Measurements from ENCODE around the gene THBS3. TPM values are rescaled to one million over a fixed set of nuclear protein-coding genes. Genes with fewer than 3 reads are reported as not detected.

The THBS3 gene
- polyA plus RNA-seq, 3 donors, result 35.1 to 51.0 (median 35.4) TPM

- no peak for DNase-seq (ENCODE audit: extremely low read depth in 1 of 11, low read depth in 9 of 11, low spot score in 4 of 11)
Observed at GRCh38 chr1:155181371-155182051, 26.2 kb downstream of the THBS3 start.

- DNase-seq (ENCODE audit: extremely low read depth in 1 of 11, low read depth in 9 of 11, low spot score in 4 of 11), result no peak
Observed at GRCh38 chr1:155179112-155180031, 28.3 kb downstream of the THBS3 start.

GRCh38 chr1:155178441-155179111 lies 29.1 kb downstream of the THBS3 start:
- no peak for DNase-seq (ENCODE audit: extremely low read depth in 1 of 11, low read depth in 9 of 11, low spot score in 4 of 11)

GRCh38 chr1:155177918-155178281 lies 29.8 kb downstream of the THBS3 start:
- DNase-seq (ENCODE audit: extremely low read depth in 1 of 11, low read depth in 9 of 11, low spot score in 4 of 11), result no peak

GRCh38 chr1:155177192-155177917 lies 30.3 kb downstream of the THBS3 start:
- no peak for DNase-seq (ENCODE audit: extremely low read depth in 1 of 11, low read depth in 9 of 11, low spot score in 4 of 11)

- DNase-seq (ENCODE audit: extremely low read depth in 1 of 11, low read depth in 9 of 11, low spot score in 4 of 11), result peak in 6 of 11 donors; percentile 43 to 74 (median 64)
Observed at GRCh38 chr1:155176544-155177071, 31.1 kb downstream of the THBS3 start.

GRCh38 chr1:155175927-155176371 lies 31.7 kb downstream of the THBS3 start:
- DNase-seq (ENCODE audit: extremely low read depth in 1 of 11, low read depth in 9 of 11, low spot score in 4 of 11), result no peak

- no peak for DNase-seq (ENCODE audit: extremely low read depth in 1 of 11, low read depth in 9 of 11, low spot score in 4 of 11)
Observed at GRCh38 chr1:155175281-155175926, 32.3 kb downstream of the THBS3 start.

- no peak for DNase-seq (ENCODE audit: extremely low read depth in 1 of 11, low read depth in 9 of 11, low spot score in 4 of 11)
Observed at GRCh38 chr1:155174324-155175280, 33.1 kb downstream of the THBS3 start.

GRCh38 chr1:155173478-155174323 lies 34.0 kb downstream of the THBS3 start, which contains the start of gene TRIM46:
Gene TRIM46 (plus strand): TSS chr1:155173849. CDS start chr1:155173967, 118 bp downstream.
- no peak for DNase-seq (ENCODE audit: extremely low read depth in 1 of 11, low read depth in 9 of 11, low spot score in 4 of 11)

- peak; percentile 90 to 96 (median 92) for DNase-seq (ENCODE audit: extremely low read depth in 1 of 11, low read depth in 9 of 11, low spot score in 4 of 11)
Observed at GRCh38 chr1:155172732-155173477, 34.8 kb downstream of the THBS3 start, which contains the start of gene KRTCAP2. Gene KRTCAP2 (minus strand): TSS chr1:155173304. CDS start chr1:155173224, 80 bp downstream.

- DNase-seq (ENCODE audit: extremely low read depth in 1 of 11, low read depth in 9 of 11, low spot score in 4 of 11), result no peak
Observed at GRCh38 chr1:155171836-155172731, 35.6 kb downstream of the THBS3 start.

- no peak for DNase-seq (ENCODE audit: extremely low read depth in 1 of 11, low read depth in 9 of 11, low spot score in 4 of 11)
Observed at GRCh38 chr1:155170806-155171205, 36.9 kb downstream of the THBS3 start.

GRCh38 chr1:155170101-155170785 lies 37.5 kb downstream of the THBS3 start:
- no peak for DNase-seq (ENCODE audit: extremely low read depth in 1 of 11, low read depth in 9 of 11, low spot score in 4 of 11)

Measured in renal cortex interstitium (tissue), 11 donors.